ENCODE measurements around the gene SMIM21.

The SMIM21 gene

DNA sequence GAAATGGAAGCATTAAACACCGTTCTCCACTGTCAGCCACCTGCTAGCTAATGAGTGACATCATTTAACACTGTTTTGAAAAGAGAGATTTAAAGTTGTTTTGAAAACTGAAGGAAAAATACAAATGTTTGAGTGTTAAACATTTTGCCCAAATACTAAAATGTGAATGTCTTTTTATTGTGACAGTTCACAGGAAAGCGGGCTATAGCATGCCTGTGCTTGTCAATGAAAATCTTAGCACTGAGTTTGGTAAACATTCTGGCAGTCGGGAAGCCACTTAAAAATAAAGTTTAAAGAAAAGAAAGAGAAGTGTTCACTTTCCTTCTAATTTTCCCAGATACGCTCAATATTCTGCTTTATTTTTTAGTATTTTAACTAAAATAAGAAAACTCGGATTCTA is 40.3 kb upstream of the SMIM21 start:
- TF ChIP-seq ZFX (IDR thresholded peaks at IDR 0.05; ENCODE audit: borderline replicate concordance), result no peak
- TF ChIP-seq, protein P1, sequence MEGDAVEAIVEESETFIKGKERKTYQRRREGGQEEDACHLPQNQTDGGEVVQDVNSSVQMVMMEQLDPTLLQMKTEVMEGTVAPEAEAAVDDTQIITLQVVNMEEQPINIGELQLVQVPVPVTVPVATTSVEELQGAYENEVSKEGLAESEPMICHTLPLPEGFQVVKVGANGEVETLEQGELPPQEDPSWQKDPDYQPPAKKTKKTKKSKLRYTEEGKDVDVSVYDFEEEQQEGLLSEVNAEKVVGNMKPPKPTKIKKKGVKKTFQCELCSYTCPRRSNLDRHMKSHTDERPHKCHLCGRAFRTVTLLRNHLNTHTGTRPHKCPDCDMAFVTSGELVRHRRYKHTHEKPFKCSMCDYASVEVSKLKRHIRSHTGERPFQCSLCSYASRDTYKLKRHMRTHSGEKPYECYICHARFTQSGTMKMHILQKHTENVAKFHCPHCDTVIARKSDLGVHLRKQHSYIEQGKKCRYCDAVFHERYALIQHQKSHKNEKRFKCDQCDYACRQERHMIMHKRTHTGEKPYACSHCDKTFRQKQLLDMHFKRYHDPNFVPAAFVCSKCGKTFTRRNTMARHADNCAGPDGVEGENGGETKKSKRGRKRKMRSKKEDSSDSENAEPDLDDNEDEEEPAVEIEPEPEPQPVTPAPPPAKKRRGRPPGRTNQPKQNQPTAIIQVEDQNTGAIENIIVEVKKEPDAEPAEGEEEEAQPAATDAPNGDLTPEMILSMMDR (IDR thresholded peaks at IDR 0.05), result no peak
- H3K27ac ChIP-seq, result no peak overlapping the region

DNA sequence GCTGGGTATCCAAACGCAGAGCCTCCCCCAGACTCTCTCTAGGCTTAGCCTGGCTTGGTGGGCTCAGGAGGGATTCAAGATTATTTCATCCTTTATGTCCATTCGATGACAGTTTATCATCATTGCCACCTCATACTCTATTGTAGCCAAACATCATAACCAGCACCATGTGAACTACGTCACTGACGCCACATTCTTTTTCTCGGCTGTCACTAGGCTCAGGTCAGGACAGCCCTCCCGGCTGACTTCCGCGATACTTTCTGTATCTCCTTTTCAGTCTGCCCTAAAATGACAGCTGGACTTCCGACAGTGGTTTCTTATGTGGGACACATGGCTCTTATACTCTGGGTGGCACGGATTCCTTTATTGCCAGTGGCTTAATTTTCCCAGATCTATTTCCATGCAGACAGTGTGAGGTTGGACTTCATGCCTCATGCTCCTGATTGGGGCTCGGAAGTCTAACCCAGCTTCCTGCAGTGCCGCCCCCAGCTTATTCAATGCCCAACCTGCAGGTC is 39.8 kb upstream of the SMIM21 start:
- no peak for TF ChIP-seq ZFX (IDR thresholded peaks at IDR 0.05; ENCODE audit: borderline replicate concordance)
- TF ChIP-seq, protein P1 (IDR thresholded peaks at IDR 0.05), result no peak
- no peak overlapping the region for H3K27ac ChIP-seq

DNA sequence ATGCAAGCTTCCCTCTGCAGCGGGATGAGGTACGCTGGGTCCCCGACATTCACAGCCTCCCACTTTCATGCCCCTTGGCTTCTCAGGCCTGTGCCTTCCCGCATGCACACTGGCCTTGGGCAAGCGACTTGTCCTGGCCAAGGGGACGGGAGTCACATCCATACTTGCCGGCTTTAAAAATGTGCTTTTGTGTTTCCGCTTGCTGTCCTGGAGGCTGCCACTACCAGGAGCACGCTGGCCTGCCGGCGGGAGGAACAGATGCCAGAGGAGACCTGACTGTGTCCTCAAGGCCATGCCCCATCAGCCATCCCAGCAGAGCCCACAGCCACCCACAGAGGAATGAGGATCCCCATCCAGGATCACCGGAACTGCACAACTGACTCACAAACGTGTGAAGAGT is 36.9 kb upstream of the SMIM21 start:
- H3K27ac ChIP-seq, result no peak overlapping the region
- TF ChIP-seq, protein P1 (IDR thresholded peaks at IDR 0.05), result no peak
- TF ChIP-seq ZFX (IDR thresholded peaks at IDR 0.05; ENCODE audit: borderline replicate concordance), result no peak

DNA sequence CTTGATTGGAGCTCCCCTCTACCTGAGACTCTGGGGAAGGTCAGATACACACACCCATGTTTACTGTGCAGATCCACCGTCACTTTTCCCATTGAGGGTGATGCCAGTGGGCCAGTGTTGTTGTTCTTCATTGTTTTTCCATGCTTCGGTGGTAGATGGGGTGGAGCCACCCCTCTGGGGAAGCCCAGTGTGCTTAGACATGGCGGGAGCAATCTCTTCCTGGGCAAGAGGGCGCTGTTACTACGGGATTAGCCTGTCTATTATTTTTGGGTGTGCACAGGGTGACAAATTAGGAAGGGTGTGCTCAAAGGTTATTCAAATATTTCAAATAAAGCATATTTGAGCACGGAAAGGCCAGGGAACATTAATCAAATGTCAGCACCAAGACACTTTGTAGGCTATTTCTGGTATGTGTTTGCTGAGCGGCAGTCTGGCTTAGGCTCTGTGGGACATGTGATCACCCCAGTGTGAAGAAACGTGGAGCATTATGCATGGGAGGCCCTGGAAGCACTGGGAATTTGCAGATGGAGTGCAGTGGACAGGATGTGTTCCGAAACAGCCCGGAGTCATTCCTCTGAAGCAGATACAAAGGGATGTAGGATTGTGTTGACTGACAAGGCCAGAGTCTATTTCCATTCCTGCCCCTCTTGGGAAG is 34.8 kb upstream of the SMIM21 start:
- H3K27ac ChIP-seq, result no peak overlapping the region

DNA sequence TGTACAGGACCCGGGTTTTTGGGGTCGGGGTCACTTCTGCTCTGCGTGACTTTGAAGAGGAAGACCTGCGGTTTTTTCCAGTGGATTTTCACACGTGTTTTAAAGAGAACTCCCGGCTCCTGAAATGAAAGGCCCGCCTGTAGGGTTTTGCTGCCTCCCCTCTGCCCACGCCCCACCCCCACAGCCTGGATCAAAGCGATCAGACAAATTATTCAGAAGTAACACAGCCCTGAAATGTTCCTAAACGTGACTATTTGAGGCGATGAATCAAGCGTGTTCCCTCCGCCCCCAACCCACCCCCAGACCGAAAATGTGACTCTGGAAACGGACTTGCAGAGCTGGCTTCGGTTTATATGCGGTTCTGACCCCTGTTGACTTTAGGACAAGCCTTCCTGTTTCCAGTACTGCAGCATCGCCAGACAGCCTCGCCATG is 28.7 kb upstream of the SMIM21 start:
- no peak for TF ChIP-seq ZFX (IDR thresholded peaks at IDR 0.05; ENCODE audit: borderline replicate concordance)
- TF ChIP-seq, protein P1 (IDR thresholded peaks at IDR 0.05), result no peak

More for the DNA sequence above, 34.8 kb upstream of the SMIM21 start:
- TF ChIP-seq ZFX (IDR thresholded peaks at IDR 0.05; ENCODE audit: borderline replicate concordance), result no peak
- TF ChIP-seq, protein P1 (IDR thresholded peaks at IDR 0.05), result no peak

DNA sequence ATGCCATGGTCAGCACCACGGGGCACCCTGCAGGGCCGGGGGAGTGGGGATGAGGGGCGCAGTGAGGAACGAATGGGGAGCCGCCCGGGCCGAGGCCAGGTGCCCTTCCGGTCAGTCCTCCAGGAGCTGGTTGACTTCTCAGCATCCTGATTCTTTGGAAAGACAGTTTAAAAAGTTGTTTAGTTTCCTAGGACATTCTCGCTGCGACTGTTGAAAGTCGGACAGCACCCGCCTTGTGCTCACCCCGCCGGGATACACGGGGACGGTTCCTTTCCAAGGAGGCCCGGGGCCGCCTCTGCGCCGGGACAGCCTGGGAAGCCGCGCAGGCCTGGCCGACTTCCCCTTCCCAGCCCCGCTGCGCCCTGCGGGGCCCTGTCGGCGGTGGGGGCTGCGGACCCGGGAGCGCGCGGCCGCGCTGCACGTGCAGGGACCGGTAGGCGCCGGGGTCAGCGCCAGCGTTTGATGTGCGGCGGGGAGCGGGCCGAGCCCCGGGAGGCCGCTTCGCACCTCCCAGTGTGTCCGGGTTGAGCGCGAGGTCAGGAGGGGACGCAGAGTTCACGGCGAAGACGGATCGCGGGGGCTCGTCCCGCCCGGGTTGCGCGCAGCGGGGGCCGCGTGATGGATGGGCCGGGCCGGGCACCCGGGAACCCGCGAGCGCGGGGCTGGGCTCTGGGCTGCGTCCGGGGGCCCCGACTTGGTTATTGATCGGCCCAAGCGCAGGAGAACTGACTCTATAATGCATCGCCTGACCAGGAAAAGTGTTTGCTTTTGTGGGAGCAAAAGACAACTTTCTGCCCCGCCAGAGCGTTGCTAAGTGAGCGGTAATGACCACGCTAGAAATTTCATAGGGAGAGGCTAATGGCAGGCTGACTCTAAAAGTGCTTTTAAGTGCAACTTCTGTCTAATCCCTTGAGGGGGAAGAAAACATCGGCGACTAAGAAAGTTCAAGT is 28.0 kb upstream of the SMIM21 start:
- no peak overlapping the region for H3K27ac ChIP-seq
- TF ChIP-seq, protein P1 (IDR thresholded peaks at IDR 0.05), result no peak
- no peak for TF ChIP-seq ZFX (IDR thresholded peaks at IDR 0.05; ENCODE audit: borderline replicate concordance)

More for the DNA sequence above, 28.7 kb upstream of the SMIM21 start:
- H3K27ac ChIP-seq, result no peak overlapping the region
